ENCODE measurements around the gene SULT4A1. TPM values are rescaled to one million over a fixed set of nuclear protein-coding genes. Genes with fewer than 3 reads are reported as not detected.

The SULT4A1 gene
- total and polyA plus RNA-seq, 2 of the 8 experiments (the other 6 are each of a cell fraction or from before 2014, with no cell fraction given) = 9.1 to 11.8 TPM

DNA sequence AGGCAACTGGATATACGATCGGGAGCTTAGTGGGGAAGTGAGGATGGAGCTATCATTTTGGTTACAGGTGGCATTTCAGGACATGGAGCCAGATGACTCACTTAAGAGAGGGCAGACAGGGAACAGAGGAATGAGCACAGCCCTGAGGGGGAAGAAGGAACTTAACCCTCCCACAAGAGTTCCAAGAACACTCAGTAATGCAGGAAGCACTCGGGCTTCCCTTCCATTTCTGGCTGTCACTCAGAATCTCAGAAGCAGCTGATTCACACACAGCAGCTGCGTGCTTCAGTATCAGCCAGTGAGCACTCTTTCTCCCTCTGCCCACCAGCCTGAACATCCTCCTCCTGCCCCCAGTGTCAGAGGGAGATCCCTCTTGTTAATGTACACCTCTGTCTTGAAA lies 85.0 kb downstream of the SULT4A1 start:
- ChIA-PET CTCF (ENCODE audit: partially characterized antibody) (interaction anchor here (2.5 kb wide), 1 partner anchor 19 kb away, joined by 6 read pairs; no protein-coding TSS in a partner anchor), POLR2A (ENCODE audit: partially characterized antibody) (no interaction called here)
- Histone ChIP-seq H2BK12ac (ENCODE audit: low read depth, low read length) (no peak overlapping the region), H2BK15ac (ENCODE audit: low read length) (no peak overlapping the region), H3K4ac (replicated peaks; ENCODE audit: insufficient read length, low read depth, low read length) (no peak overlapping the region), H4K20me1 (replicated peaks in 1 of 2; ENCODE audit: control insufficient read depth in 1 of 2, insufficient read depth in 2 of 2, low read length in 2 of 2) (no peaks in the 10 kb centered on the region), H4K5ac (ENCODE audit: insufficient read length, low read depth, low read length) (no peak overlapping the region), H3K9me3 (ENCODE audit: insufficient read depth in 2 of 2, low read depth in 1 of 2, low read length in 1 of 2) (no peaks in the 10 kb centered on the region), H2BK120ac (replicated peaks; ENCODE audit: low read depth, low read length) (no peak overlapping the region), H3K56ac (replicated peaks; ENCODE audit: insufficient read length, low read depth, low read length) (no peak overlapping the region), H4K91ac (replicated peaks; ENCODE audit: insufficient read length, low read length) (no peak overlapping the region), H3K14ac (ENCODE audit: insufficient read length) (no peak overlapping the region), H3K23ac (ENCODE audit: insufficient read length) (no peak overlapping the region), H2BK5ac (ENCODE audit: low read depth, low read length) (no peak overlapping the region), H3K36me3 (ENCODE audit: control insufficient read depth in 2 of 4, insufficient read depth in 4 of 4, low read length in 3 of 4) (no peaks in the 10 kb centered on the region), H4K8ac (ENCODE audit: extremely low read depth, insufficient read depth, low read length) (no peak overlapping the region), H3K27me3 (replicated peaks in 1 of 4; ENCODE audit: control insufficient read depth in 3 of 4, extremely low read depth in 1 of 4, insufficient read depth in 3 of 4, low read length in 3 of 4) (no peaks in the 10 kb centered on the region), H3K9ac (replicated peaks in 1 of 4; ENCODE audit: extremely low read depth in 1 of 4, low read depth in 3 of 4, low read length in 3 of 4) (no peak overlapping the region), H3K27ac (ENCODE audit: low read depth, low read length) (no peak overlapping the region), H3K4me3 (ENCODE audit: extremely low read depth in 1 of 4, insufficient read depth in 2 of 4, low read depth in 3 of 4, low read length in 4 of 4) (no peak overlapping the region), H2AFZ (ENCODE audit: low read length) (no peak overlapping the region), H3K23me2 (ENCODE audit: low read depth, low read length) (no peaks in the 10 kb centered on the region), H3K79me2 (ENCODE audit: control insufficient read depth in 1 of 2, insufficient read depth in 2 of 2, low read length in 2 of 2) (no peaks in the 10 kb centered on the region), H3K4me2 (ENCODE audit: insufficient read depth in 1 of 2, low read depth in 2 of 2, low read length in 2 of 2) (no peak overlapping the region), H3K79me1 (ENCODE audit: low read depth, low read length) (no peaks in the 10 kb centered on the region), H3K18ac (ENCODE audit: extremely low read depth, low read length) (no peak overlapping the region), H3K4me1 (replicated peaks in 1 of 4; ENCODE audit: control insufficient read depth in 3 of 4, insufficient read depth in 4 of 4, low read length in 3 of 4) (no peaks in the 10 kb centered on the region), H2BK20ac (ENCODE audit: low read length) (no peak overlapping the region), H2AK5ac (ENCODE audit: low read depth, low read length) (no peak overlapping the region)
- DNase-seq (ENCODE audit: low read depth in 1 of 2, low spot score in 2 of 2) (no peak), FAIRE-seq (no peak)
- 93% methylated on average over 4 of the region's 4 CpGs; no CpG with 5 or more reads in 1 of the 2 experiments for WGBS, 2 experiments (ENCODE audit: extremely low coverage in 1 of 2, insufficient coverage in 1 of 2, insufficient read length in 1 of 2, insufficient replicate concordance in 2 of 2, low coverage in 1 of 2, low lambda C conversion rate in 2 of 2, missing lambda C conversion rate in 1 of 2)
- no peak for TF ChIP-seq TBP (IDR thresholded peaks at IDR 0.05; ENCODE audit: low read depth, low read length)
- TF ChIP-seq BRCA1 (IDR thresholded peaks at IDR 0.05; ENCODE audit: low read depth, low read length) = no peak
- TF ChIP-seq KDM1A (IDR thresholded peaks at IDR 0.05; ENCODE audit: borderline replicate concordance, low read length) = no peak
- TF ChIP-seq POLR2A (IDR thresholded peaks at IDR 0.05; ENCODE audit: control extremely low read depth in 1 of 2, low read depth in 2 of 2, low read length in 2 of 2) = no peak
- TF ChIP-seq NANOG (IDR thresholded peaks at IDR 0.05; ENCODE audit: insufficient read depth, low read depth, low read length, poor library complexity, severe bottlenecking) = no peak
- no peak for TF ChIP-seq EP300 (IDR thresholded peaks at IDR 0.05; ENCODE audit: borderline replicate concordance in 1 of 2, low read depth in 2 of 2, low read length in 2 of 2)
- no peak for TF ChIP-seq SAP30 (IDR thresholded peaks at IDR 0.05; ENCODE audit: insufficient read depth, insufficient replicate concordance, low read length)
- TF ChIP-seq TAF7 (optimal IDR thresholded peaks at IDR 0.05; ENCODE audit: borderline replicate concordance, low read depth, low read length) = no peak
